Stimulated activated CD8-positive, alpha-beta memory T cell treated with anti-CD3 and anti-CD28 coated beads, Interleukin-7, amount 100 ng/mL, for 48 hours (primary cell): ENCODE measurements around the gene NSUN7.
"Not testable (repeated sequence)": the region's sequence is repeated elsewhere in the genome, so short reads cannot be mapped to it uniquely, and the experiment has no call there.

Experiments
- DNase-seq, 2 donors: peaks; one replicate each; pipeline ENCODE4 v3.0.0-alpha.2; 2020; ENCODE audit warnings: low read depth in 1 of 2; ENCODE audit errors: extremely low read depth in 1 of 2

NSUN7 gene

GRCh38 chr4:40817157-40817556 is 67.4 kb downstream of the NSUN7 start:
- not testable (repeated sequence) for DNase-seq

- no peak for DNase-seq
Observed at GRCh38 chr4:40820101-40820500, 70.3 kb downstream of the NSUN7 start.

GRCh38 chr4:40822420-40823166 is 72.8 kb downstream of the NSUN7 start:
- DNase-seq, result no peak

GRCh38 chr4:40825014-40825838 is 75.5 kb downstream of the NSUN7 start:
- no peak for DNase-seq

- no peak for DNase-seq
Observed at GRCh38 chr4:40826821-40827220, 77.1 kb downstream of the NSUN7 start.

GRCh38 chr4:40827758-40828157 is 78.0 kb downstream of the NSUN7 start:
- peak in 1 of 2 donors; percentile 6 for DNase-seq

GRCh38 chr4:40828661-40829060 is 78.9 kb downstream of the NSUN7 start:
- no peak for DNase-seq

- no peak for DNase-seq
Observed at GRCh38 chr4:40829586-40829985, 79.8 kb downstream of the NSUN7 start.

- no peak for DNase-seq
Observed at GRCh38 chr4:40831146-40831907, 81.6 kb downstream of the NSUN7 start.

- no peak for DNase-seq
Observed at GRCh38 chr4:40832175-40832574, 82.4 kb downstream of the NSUN7 start.

- DNase-seq, result no peak
Observed at GRCh38 chr4:40833212-40833611, 83.5 kb downstream of the NSUN7 start.

- no peak for DNase-seq
Observed at GRCh38 chr4:40837094-40837870, 87.5 kb downstream of the NSUN7 start.

GRCh38 chr4:40838742-40839141 is 89.0 kb downstream of the NSUN7 start:
- no peak for DNase-seq

- no peak for DNase-seq
Observed at GRCh38 chr4:40840255-40840984, 90.7 kb downstream of the NSUN7 start.

GRCh38 chr4:40840985-40841571 is 91.3 kb downstream of the NSUN7 start:
- DNase-seq, result peak; percentile 56 to 81

- DNase-seq, result no peak
Observed at GRCh38 chr4:40842318-40842717, 92.6 kb downstream of the NSUN7 start.

GRCh38 chr4:40842725-40843423 is 93.1 kb downstream of the NSUN7 start:
- DNase-seq, result no peak

GRCh38 chr4:40843696-40844095 is 93.9 kb downstream of the NSUN7 start:
- DNase-seq, result no peak

GRCh38 chr4:40844261-40844660 is 94.5 kb downstream of the NSUN7 start:
- DNase-seq, result no peak
